GM10266 (cell line): ENCODE results near the gene NSUN3.
"Not testable (repeated sequence)": the region's sequence is repeated elsewhere in the genome, so short reads cannot be mapped to it uniquely, and the experiment has no call there.

ENCODE experiments used
- DNase-seq: peaks from one replicate; pipeline ENCODE4 v3.0.0; 2012; ENCODE audit errors: extremely low spot score
- TF ChIP-seq, protein P1 (sequence below): IDR thresholded peaks from 2 replicates; pipeline ENCODE4 v1.5.1; 2012; ENCODE audit warnings: mild to moderate bottlenecking, low read depth; ENCODE audit not compliant: control insufficient read depth, insufficient read depth; ENCODE audit errors: missing control alignments

NSUN3 gene

DNA sequence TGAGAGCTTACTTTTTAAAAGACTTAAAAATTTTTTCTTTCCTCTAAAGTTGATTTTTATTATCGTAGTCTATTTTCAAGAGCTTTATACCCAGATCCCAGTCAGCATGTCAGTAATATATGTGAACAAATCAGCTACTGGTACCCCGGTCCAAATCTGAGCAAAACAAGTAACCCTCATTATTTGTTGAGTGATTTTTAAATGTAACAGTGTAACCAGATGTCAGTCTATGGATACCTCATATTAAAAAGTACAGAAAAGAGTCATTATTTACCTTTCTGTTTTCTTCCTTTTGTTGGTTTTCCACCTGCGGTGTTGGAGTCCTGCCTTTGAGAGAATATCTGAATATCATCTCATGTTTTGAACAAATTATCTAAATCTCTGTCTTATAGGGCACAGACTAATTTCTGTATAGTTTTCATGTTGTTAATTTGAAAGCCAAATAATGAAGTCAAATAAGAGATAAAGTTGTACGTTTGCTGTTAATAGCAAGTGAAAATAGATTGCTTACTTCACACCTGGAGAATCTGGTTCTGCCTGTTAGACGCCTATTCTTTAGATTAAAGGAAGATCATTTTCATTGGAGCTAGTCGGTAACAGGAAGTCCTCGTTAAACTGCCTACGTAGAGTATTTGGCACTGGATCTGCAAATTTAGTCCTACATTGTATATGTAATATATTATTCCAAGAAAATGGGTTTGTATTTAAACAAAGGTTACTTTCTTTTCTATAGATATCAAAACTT, 34.6 kb upstream of the NSUN3 start, which contains the start of gene STX19:
TSS of gene STX19 (minus strand) at position 505 of the 745 bp plus-strand sequence. CDS start 13,328 bp downstream, outside the sequence.
- no peak for DNase-seq
- TF ChIP-seq, protein P1, sequence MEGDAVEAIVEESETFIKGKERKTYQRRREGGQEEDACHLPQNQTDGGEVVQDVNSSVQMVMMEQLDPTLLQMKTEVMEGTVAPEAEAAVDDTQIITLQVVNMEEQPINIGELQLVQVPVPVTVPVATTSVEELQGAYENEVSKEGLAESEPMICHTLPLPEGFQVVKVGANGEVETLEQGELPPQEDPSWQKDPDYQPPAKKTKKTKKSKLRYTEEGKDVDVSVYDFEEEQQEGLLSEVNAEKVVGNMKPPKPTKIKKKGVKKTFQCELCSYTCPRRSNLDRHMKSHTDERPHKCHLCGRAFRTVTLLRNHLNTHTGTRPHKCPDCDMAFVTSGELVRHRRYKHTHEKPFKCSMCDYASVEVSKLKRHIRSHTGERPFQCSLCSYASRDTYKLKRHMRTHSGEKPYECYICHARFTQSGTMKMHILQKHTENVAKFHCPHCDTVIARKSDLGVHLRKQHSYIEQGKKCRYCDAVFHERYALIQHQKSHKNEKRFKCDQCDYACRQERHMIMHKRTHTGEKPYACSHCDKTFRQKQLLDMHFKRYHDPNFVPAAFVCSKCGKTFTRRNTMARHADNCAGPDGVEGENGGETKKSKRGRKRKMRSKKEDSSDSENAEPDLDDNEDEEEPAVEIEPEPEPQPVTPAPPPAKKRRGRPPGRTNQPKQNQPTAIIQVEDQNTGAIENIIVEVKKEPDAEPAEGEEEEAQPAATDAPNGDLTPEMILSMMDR, result no peak

DNA sequence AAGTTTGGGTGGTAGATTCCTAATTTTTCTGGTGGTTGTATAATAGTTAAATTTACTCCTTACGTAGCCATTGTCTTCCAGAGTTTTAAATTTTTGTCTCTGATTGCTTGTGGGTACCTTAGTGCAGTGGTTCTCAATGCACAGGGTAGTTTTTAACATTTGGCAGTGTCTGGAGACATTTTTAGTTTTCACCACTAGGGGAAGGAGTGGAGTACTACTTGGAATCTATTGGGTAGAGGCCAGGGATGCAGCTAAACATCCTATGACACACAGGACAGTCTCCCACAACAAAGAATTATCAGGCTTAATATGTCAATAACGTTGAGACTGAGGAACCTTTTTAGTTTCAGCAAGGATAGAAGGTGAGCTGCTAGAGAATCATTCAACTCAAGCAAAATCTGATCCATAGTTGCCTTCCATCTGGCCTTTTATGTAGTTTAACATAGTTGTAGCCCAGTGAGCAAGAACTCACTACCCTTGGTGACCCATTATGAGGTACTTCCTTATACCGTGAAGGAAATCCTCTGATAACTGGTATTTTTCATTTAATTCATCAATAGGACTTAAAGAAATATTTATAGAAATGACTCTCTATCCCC, 25.9 kb upstream of the NSUN3 start:
- DNase-seq, result no peak
- TF ChIP-seq, protein P1, result peak; percentile 32

DNA sequence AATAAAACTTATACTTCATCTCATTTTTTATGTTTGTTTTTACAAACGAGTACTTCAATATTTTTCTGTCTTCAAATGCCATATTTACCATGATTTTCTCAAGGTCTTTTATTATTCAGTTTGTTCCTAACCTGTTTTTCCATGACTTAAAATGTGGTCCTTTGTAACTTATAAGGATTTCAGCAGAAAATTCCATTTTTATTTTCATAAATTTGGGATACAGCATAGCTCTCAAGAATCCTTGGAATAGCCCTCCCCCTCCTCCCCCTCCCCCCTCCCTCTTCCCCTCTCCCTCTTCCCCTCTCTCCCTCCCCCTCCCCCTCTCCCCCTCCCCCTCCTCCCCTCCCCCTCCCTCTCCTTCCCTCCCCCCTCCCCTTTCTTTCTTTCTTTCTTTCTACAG, 19.6 kb upstream of the NSUN3 start:
- TF ChIP-seq, protein P1, result no peak
- no peak for DNase-seq

DNA sequence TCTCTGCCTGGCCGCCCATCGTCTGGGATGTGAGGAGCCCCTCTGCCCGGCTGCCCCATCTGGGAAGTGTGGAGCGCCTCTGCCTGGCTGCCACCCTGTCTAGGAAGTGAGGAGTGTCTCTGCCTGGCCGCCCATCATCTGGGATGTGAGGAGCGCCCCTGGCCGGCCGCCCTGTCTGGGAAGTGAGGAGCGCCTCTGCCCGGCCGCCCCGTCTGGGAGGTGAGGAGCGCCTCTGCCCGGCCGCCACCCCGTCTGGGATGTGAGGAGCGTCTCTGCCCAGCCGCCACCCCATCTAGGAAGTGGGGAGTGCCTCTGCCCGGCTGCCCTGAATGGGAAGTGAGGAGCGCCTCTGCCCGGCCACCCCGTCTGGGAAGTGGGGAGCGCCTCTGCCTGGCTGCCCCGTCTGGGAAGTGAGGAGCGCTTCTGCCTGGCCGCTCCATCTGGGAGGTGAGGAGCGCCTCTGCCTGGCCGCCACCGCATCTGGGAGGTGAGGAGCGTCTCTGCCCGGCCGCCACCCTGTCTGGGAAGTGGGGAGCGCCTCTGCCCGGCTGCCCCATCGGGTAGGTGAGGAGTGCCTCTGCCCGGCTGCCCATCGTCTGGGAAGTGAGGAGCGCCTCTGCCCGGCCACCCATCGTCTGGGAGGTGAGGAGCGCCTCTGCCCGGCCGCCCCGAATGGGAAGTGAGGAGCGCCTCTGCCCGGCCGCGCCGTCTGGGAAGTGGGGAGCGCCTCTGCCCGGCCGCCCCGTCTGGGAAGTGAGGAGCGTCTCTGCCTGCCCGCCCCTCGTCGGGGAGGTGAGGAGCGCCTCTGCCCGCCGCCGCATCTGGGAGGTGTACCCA, 18.5 kb upstream of the NSUN3 start:
- not testable (repeated sequence) for DNase-seq

DNA sequence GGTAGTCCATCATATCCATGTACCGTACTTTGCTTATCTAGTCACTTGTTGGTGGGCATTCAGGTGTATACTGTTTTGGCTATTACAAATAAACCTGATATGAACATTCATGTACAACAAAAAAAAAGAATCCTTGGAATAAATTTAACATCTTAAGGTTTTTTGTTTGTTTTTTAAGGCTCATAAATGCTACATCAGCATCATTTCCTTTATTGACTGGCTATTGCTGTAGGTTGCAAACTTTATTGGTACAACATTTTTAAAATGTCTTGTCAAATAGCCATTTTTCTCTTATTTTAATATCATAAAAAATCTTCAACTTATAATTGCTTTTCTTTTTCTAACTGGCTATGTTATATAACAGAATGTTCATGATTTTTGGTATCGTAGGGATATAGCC, 16.3 kb upstream of the NSUN3 start:
- DNase-seq, result no peak
- TF ChIP-seq, protein P1, result no peak

DNA sequence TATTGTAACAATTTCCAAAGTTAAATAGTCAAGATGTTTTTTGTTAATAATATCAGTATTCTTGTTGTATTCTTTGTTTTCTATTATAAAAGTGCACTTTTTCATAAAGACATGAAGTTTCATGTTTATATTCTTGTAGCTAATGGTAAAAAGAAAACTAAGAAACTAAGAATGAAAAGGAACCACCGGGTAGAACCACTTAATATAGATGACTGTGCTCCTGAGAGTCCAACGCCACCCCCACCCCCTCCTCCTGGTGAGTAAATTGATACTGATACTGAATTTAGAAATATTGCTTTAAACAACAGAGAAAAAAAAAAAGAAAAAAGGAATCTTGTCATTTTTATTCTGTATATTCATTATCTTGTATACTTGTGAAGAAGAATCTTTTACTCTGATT, 13.6 kb upstream of the NSUN3 start:
- DNase-seq, result no peak

DNA sequence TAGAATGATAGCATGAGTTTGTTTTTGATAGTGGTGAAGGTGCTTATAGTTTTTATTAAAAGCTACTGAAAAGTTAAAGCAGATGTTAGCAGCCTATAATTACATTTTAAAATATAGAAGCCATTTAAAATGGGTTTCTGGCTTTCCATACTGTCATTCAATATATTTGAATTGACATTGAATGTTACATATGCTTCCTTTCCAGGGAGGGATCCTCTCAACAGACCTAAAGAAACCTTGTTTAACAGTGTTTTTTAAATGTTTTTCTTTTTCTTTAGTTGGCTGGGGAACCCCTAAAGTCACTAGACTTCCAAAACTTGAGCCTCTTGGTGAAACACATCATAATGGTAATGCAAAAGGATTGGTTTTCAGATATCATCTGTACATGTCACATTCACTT, 12.3 kb upstream of the NSUN3 start:
- TF ChIP-seq, protein P1, result no peak
- DNase-seq, result no peak

More for the DNA sequence above, 13.6 kb upstream of the NSUN3 start:
- TF ChIP-seq, protein P1, result no peak
